Measurements from ENCODE around the gene SCNN1B. TPM values are rescaled to one million over a fixed set of nuclear protein-coding genes. Genes with fewer than 3 reads are reported as not detected.

Gene SCNN1B
- total and polyA plus RNA-seq, 2 donors (not counting 1 experiment from before 2014, with no cell fraction given): not detected

GRCh38 chr16:23317266-23317661 is 15.2 kb downstream of the SCNN1B start:
- H3K27ac ChIP-seq (ENCODE audit: insufficient read depth, low read length): no peak overlapping the region
- no peaks in the 10 kb centered on the region for H3K4me1 ChIP-seq (ENCODE audit: control insufficient read depth, extremely low read depth, insufficient read depth, low read length)
- H3K4me3 ChIP-seq (replicated peaks in 1 of 4; ENCODE audit: control extremely low read depth in 1 of 4, insufficient read depth in 1 of 4, low read depth in 3 of 4, low read length in 4 of 4): no peak overlapping the region
- H3K79me2 ChIP-seq (ENCODE audit: control insufficient read depth, insufficient read depth, low read length): no peaks in the 10 kb centered on the region
- no peaks in the 10 kb centered on the region for H3K9me3 ChIP-seq (ENCODE audit: control insufficient read depth, insufficient read depth, low read depth, low read length)
- DNase-seq (ENCODE audit: low read depth in 2 of 2): no peak
- H3K36me3 ChIP-seq (ENCODE audit: control insufficient read depth, insufficient read depth, low read length): no peaks in the 10 kb centered on the region
- no peak for TF ChIP-seq EZH2 (IDR thresholded peaks at IDR 0.05; ENCODE audit: low read length, missing control alignments)
- TF ChIP-seq, protein P1, sequence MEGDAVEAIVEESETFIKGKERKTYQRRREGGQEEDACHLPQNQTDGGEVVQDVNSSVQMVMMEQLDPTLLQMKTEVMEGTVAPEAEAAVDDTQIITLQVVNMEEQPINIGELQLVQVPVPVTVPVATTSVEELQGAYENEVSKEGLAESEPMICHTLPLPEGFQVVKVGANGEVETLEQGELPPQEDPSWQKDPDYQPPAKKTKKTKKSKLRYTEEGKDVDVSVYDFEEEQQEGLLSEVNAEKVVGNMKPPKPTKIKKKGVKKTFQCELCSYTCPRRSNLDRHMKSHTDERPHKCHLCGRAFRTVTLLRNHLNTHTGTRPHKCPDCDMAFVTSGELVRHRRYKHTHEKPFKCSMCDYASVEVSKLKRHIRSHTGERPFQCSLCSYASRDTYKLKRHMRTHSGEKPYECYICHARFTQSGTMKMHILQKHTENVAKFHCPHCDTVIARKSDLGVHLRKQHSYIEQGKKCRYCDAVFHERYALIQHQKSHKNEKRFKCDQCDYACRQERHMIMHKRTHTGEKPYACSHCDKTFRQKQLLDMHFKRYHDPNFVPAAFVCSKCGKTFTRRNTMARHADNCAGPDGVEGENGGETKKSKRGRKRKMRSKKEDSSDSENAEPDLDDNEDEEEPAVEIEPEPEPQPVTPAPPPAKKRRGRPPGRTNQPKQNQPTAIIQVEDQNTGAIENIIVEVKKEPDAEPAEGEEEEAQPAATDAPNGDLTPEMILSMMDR (conservative IDR thresholded peaks at IDR 0.05 in 1 of 2, IDR thresholded peaks at IDR 0.05 in 1 of 2; ENCODE audit: low read depth in 1 of 2, low read length in 2 of 2): no peak
- no peak overlapping the region for H3K9ac ChIP-seq (ENCODE audit: insufficient read depth, low read length)
- H4K20me1 ChIP-seq (ENCODE audit: control insufficient read depth, extremely low read depth, insufficient read depth, low read length): no peaks in the 10 kb centered on the region
- no peaks in the 10 kb centered on the region for H3K27me3 ChIP-seq (ENCODE audit: control insufficient read depth, insufficient read depth, low read length)
- H3K4me2 ChIP-seq (ENCODE audit: extremely low read depth, insufficient read depth, low read length): no peak overlapping the region
- no peak overlapping the region for H2AFZ ChIP-seq (ENCODE audit: low read length)

DNA sequence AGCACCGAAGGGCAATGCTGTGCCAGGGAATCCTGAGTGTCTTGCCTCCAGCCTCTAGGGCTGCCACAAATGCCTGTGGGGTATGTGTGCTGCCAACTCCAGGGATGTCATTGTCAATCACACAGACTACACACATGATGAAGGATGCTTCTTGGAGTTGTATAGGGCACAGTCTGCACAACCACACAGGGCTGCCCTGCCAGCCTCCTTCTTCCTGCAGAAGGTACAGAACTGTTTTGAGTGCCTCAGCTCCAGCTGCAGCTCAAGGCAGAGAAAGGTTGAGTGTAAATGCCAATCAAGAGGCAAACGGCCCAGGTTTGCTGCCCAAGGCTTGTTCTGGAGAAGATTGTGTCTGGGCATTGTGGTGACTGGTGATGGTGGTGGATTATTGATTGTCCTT is 15.6 kb downstream of the SCNN1B start:
- H3K9me3 ChIP-seq (ENCODE audit: control insufficient read depth, insufficient read depth, low read depth, low read length): no peaks in the 10 kb centered on the region
- no peaks in the 10 kb centered on the region for H3K27me3 ChIP-seq (ENCODE audit: control insufficient read depth, insufficient read depth, low read length)
- no peak overlapping the region for H3K9ac ChIP-seq (ENCODE audit: insufficient read depth, low read length)
- H3K79me2 ChIP-seq (ENCODE audit: control insufficient read depth, insufficient read depth, low read length): no peaks in the 10 kb centered on the region
- H3K4me2 ChIP-seq (ENCODE audit: extremely low read depth, insufficient read depth, low read length): no peak overlapping the region
- no peaks in the 10 kb centered on the region for H3K4me1 ChIP-seq (ENCODE audit: control insufficient read depth, extremely low read depth, insufficient read depth, low read length)
- no peak overlapping the region for H3K4me3 ChIP-seq (replicated peaks in 1 of 4; ENCODE audit: control extremely low read depth in 1 of 4, insufficient read depth in 1 of 4, low read depth in 3 of 4, low read length in 4 of 4)
- TF ChIP-seq EZH2 (IDR thresholded peaks at IDR 0.05; ENCODE audit: low read length, missing control alignments): no peak
- TF ChIP-seq, protein P1 (conservative IDR thresholded peaks at IDR 0.05 in 1 of 2, IDR thresholded peaks at IDR 0.05 in 1 of 2; ENCODE audit: low read depth in 1 of 2, low read length in 2 of 2): no peak
- DNase-seq (ENCODE audit: low read depth in 2 of 2): no peak
- no peaks in the 10 kb centered on the region for H4K20me1 ChIP-seq (ENCODE audit: control insufficient read depth, extremely low read depth, insufficient read depth, low read length)
- no peak overlapping the region for H3K27ac ChIP-seq (ENCODE audit: insufficient read depth, low read length)
- no peak overlapping the region for H2AFZ ChIP-seq (ENCODE audit: low read length)
- H3K36me3 ChIP-seq (ENCODE audit: control insufficient read depth, insufficient read depth, low read length): no peaks in the 10 kb centered on the region

DNA sequence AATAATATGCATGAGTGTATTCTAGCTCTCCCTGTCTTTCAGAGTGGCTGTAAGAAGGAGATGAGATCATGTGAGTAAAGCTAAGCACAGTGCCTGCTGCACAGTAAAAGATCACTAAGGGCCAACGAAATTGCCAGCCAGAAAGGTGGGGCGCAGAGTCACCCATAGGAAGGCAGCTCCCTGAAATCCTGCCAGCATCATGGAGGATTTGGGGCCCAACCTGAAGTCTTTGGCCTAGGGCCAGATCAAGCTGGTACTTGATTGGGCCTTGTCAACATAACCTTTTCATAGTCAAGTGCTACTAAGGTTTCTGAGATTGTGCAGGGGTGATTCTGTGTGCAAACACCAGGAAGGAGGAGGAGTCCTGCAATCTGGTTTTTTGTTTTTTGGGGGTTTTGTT is 16.5 kb downstream of the SCNN1B start:
- Histone ChIP-seq H4K20me1 (ENCODE audit: control insufficient read depth, extremely low read depth, insufficient read depth, low read length) (no peaks in the 10 kb centered on the region), H2AFZ (ENCODE audit: low read length) (no peak overlapping the region), H3K36me3 (ENCODE audit: control insufficient read depth, insufficient read depth, low read length) (no peaks in the 10 kb centered on the region), H3K27ac (ENCODE audit: insufficient read depth, low read length) (no peak overlapping the region), H3K9ac (ENCODE audit: insufficient read depth, low read length) (no peak overlapping the region), H3K4me1 (ENCODE audit: control insufficient read depth, extremely low read depth, insufficient read depth, low read length) (no peaks in the 10 kb centered on the region), H3K4me2 (ENCODE audit: extremely low read depth, insufficient read depth, low read length) (no peak overlapping the region), H3K4me3 (replicated peaks in 1 of 4; ENCODE audit: control extremely low read depth in 1 of 4, insufficient read depth in 1 of 4, low read depth in 3 of 4, low read length in 4 of 4) (no peak overlapping the region), H3K9me3 (ENCODE audit: control insufficient read depth, insufficient read depth, low read depth, low read length) (no peaks in the 10 kb centered on the region), H3K79me2 (ENCODE audit: control insufficient read depth, insufficient read depth, low read length) (no peaks in the 10 kb centered on the region), H3K27me3 (ENCODE audit: control insufficient read depth, insufficient read depth, low read length) (no peaks in the 10 kb centered on the region)
- no peak for TF ChIP-seq EZH2 (IDR thresholded peaks at IDR 0.05; ENCODE audit: low read length, missing control alignments)
- TF ChIP-seq, protein P1 (conservative IDR thresholded peaks at IDR 0.05 in 1 of 2, IDR thresholded peaks at IDR 0.05 in 1 of 2; ENCODE audit: low read depth in 1 of 2, low read length in 2 of 2): no peak
- no peak for DNase-seq (ENCODE audit: low read depth in 2 of 2)
